DND-41 (cell line): ENCODE results near the gene NELFB.

Experiments used
- ATAC-seq: fragments of 200-7000 bp; cut with Tn5 transposase; 3 replicates; pipeline ENCODE4 v1.9.1; 2021; ENCODE audit warnings: low read depth; ENCODE audit not compliant: insufficient read depth
- DNase-seq: peaks from one replicate; pipeline ENCODE4 v3.0.0-alpha.2; 2020
- H2AFZ ChIP-seq: 2 replicates; pipeline ENCODE4 v1.6.0; 2012; ENCODE audit warnings: low read depth, low read length
- H3K27ac ChIP-seq: 2 replicates; pipeline ENCODE4 v1.5.1; 2012; ENCODE audit warnings: low read length, inconsistent platforms
- H3K27me3 ChIP-seq: fragments of 200-600 bp; sonication (generic); 2 replicates; pipeline ENCODE4 v1.6.0; 2012; ENCODE audit warnings: low read length, mild to moderate bottlenecking, inconsistent platforms; ENCODE audit not compliant: insufficient read depth, poor library complexity
- H3K36me3 ChIP-seq: 2 replicates; pipeline ENCODE4 v1.5.1; 2012; ENCODE audit warnings: low read length, inconsistent platforms; ENCODE audit not compliant: insufficient read depth
- H3K4me1 ChIP-seq: 2 replicates; pipeline ENCODE4 v1.5.1; 2012; ENCODE audit warnings: mild to moderate bottlenecking, low read length; ENCODE audit not compliant: insufficient read depth
- H3K4me2 ChIP-seq: 2 replicates; pipeline ENCODE4 v1.6.0; 2012; ENCODE audit warnings: mild to moderate bottlenecking, moderate library complexity, low read length, inconsistent platforms; ENCODE audit not compliant: insufficient read depth
- H3K4me3 ChIP-seq, 2 experiments: fragments of 200-600 bp in 1 of 2; shearing (Covaris generic) in 1 of 2; 2 replicates each; pipeline ENCODE4 v1.5.1; 2012 to 2016; ENCODE audit warnings: inconsistent platforms in 2 of 2, low read length in 2 of 2, mild to moderate bottlenecking in 2 of 2, low read depth in 1 of 2, moderate library complexity in 1 of 2
- H3K79me2 ChIP-seq: 2 replicates; pipeline ENCODE4 v1.6.0; 2012; ENCODE audit warnings: low read length, inconsistent platforms; ENCODE audit not compliant: insufficient read depth
- H3K9ac ChIP-seq: 2 replicates; pipeline ENCODE4 v1.6.0; 2012; ENCODE audit warnings: low read depth, mild to moderate bottlenecking, inconsistent platforms, low read length, moderate library complexity
- H3K9me3 ChIP-seq: 2 replicates; pipeline ENCODE4 v1.5.1; 2012; ENCODE audit warnings: low read length, moderate library complexity, mild to moderate bottlenecking, inconsistent platforms; ENCODE audit not compliant: insufficient read depth, severe bottlenecking
- H4K20me1 ChIP-seq: 2 replicates; pipeline ENCODE4 v1.6.0; 2012; ENCODE audit warnings: low read length; ENCODE audit not compliant: insufficient read depth
- EZH2 ChIP-seq: IDR thresholded peaks from 3 replicates; pipeline ENCODE4 v1.6.1; 2012; ENCODE audit warnings: borderline replicate concordance, low read depth, mild to moderate bottlenecking, moderate library complexity, low read length, inconsistent platforms; ENCODE audit not compliant: severe bottlenecking
- TF ChIP-seq, protein P1 (sequence below): IDR thresholded peaks from 2 replicates; pipeline ENCODE4 v1.5.1; 2012; ENCODE audit warnings: borderline replicate concordance, low read length, moderate library complexity, mild to moderate bottlenecking; ENCODE audit not compliant: poor library complexity, severe bottlenecking; ENCODE audit errors: extremely low read depth

Gene NELFB

DNA sequence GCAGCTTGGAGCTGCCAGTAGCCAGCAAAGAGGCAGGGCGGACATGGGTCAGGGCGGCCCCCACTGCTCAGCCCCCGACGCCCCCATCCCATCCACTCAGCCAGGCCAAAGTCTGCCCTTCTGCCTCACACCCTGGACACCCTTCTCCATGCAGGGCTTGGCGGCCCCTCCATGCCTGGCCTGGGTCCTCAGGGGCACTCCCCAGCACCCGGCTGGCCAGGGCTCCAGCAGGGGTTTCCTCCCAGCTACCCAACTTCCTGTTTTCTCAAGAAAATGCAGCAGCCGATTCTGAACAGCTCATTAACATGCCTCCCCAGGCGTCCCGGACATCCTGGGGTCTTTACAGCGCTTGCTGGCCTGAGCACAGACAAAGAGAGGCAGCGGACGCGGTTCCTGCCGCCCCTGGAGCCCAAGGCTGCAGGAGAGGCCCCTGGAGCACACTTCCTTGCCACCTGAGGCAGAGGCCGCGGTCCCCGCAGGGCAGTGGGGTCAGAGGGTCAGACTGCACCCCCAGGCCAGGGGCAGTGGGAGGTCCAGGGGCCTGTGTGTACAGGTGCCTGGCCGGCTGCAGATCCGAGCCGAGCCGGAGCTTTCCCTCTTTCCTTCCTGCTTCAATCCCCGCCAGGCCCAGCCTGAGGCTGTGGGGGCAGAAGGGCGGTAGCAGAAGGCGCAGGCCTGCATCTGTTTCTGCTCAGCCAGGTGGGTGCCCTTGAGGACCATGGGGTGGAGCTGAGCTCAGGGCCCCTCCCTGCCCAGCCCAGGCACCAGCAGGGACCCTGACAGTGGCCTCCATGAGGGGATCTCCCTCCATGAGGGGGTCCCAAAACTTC lies 65.6 kb downstream of the NELFB start:
- Histone ChIP-seq H3K9me3 (no peaks in the 10 kb centered on the region), H3K9ac (no peak overlapping the region), H3K4me2 (no peak overlapping the region), H3K79me2 (no peaks in the 10 kb centered on the region), H2AFZ (no peak overlapping the region), H3K4me3 (no peak overlapping the region), H3K36me3 (no peaks in the 10 kb centered on the region), H3K4me1 (no peaks in the 10 kb centered on the region), H3K27ac (no peak overlapping the region), H4K20me1 (no peaks in the 10 kb centered on the region), H3K27me3 (no peaks in the 10 kb centered on the region)
- DNase-seq: no peak
- TF ChIP-seq, protein P1, sequence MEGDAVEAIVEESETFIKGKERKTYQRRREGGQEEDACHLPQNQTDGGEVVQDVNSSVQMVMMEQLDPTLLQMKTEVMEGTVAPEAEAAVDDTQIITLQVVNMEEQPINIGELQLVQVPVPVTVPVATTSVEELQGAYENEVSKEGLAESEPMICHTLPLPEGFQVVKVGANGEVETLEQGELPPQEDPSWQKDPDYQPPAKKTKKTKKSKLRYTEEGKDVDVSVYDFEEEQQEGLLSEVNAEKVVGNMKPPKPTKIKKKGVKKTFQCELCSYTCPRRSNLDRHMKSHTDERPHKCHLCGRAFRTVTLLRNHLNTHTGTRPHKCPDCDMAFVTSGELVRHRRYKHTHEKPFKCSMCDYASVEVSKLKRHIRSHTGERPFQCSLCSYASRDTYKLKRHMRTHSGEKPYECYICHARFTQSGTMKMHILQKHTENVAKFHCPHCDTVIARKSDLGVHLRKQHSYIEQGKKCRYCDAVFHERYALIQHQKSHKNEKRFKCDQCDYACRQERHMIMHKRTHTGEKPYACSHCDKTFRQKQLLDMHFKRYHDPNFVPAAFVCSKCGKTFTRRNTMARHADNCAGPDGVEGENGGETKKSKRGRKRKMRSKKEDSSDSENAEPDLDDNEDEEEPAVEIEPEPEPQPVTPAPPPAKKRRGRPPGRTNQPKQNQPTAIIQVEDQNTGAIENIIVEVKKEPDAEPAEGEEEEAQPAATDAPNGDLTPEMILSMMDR: no peak
- no peak for TF ChIP-seq EZH2
- ATAC-seq: no peak

DNA sequence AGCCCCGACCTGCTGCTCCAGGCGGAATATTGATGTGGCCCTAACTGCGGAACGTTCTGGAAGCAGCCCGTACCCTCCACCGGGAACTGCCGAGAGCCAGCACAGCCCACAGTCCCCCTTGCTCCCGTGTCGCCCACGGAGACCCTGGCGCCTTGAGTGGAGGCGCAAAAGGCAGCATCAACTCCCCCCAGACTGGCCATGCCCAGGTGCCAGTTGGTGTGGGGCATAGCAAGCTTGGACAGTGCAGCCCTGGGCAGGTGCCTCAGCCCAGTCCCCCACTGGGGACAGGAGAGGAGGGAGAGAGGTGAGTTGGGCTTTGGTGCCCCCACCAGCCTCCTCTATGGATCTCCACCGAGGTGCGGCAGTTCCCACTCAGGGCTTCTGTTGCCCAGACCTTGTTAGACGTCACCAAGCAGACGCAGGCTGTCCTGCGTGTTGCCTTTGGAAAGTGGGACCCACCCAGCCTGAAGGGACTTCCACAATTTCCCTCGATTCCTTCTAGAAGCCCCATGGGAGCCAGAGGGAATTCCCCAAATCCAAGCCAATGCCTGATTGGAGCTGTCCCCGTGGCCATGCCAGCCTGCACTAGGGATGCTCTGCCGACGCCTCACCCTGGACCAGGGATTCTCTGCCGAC lies 66.7 kb downstream of the NELFB start:
- ATAC-seq (no peak), DNase-seq (no peak)
- H3K27me3 ChIP-seq: no peaks in the 10 kb centered on the region
- no peaks in the 10 kb centered on the region for H3K36me3 ChIP-seq
- H3K9ac ChIP-seq: no peak overlapping the region
- no peak for TF ChIP-seq EZH2
- TF ChIP-seq, protein P1: no peak
- H3K9me3 ChIP-seq: no peaks in the 10 kb centered on the region
- no peak overlapping the region for H3K4me3 ChIP-seq
- no peak overlapping the region for H3K4me2 ChIP-seq
- H4K20me1 ChIP-seq: no peaks in the 10 kb centered on the region
- no peaks in the 10 kb centered on the region for H3K79me2 ChIP-seq
- H3K27ac ChIP-seq: no peak overlapping the region
- H2AFZ ChIP-seq: no peak overlapping the region
- no peaks in the 10 kb centered on the region for H3K4me1 ChIP-seq
